ENCODE measurements around the gene TPO.
"Not testable (repeated sequence)": the region's sequence is repeated elsewhere in the genome, so short reads cannot be mapped to it uniquely, and the experiment has no call there.

The TPO gene

DNA sequence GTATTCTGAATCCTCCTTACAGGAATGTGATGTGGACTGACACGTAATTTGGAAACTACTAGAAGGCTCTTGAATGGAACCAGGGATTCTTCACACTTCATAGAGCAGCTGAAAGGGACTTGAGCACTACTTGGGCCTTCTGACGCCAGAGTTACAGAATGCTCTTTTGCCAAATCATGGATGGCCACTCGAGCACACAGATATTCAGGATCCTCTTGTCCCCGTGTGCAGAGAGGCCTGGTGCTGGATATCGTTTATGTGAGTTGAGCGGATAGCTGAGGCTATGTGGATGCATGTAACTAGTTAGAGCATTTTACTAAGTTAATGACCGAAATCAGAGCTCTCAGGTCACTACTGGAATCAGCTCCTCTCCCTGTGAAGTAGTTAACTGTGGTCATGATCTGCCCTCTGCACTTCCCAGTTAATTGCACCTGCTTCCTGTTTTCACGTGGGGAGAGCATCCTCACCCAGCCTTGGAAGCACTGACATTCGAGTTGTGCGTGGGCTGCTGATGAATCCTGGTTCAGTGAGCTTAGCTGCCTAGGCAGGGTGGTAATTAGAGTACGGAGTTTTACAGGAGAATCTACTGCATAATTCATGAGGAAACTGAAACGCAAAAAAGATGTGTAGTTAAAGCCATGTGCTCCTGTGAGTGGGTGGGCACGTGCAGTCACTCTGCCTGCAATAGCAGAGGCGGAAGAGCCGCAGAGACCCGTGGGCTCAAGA, 5.2 kb upstream of the TPO start:
- H2AK5ac ChIP-seq (ENCODE audit: low read length), result no peak overlapping the region
- no peak overlapping the region for H2BK120ac ChIP-seq (ENCODE audit: insufficient read depth, low read length, poor library complexity)
- H3K79me2 ChIP-seq (ENCODE audit: control insufficient read depth, insufficient read depth, low read length, poor library complexity), result no peaks in the 10 kb centered on the region
- H3K18ac ChIP-seq (ENCODE audit: low read length), result no peak overlapping the region
- no peak overlapping the region for H3K23ac ChIP-seq (ENCODE audit: low read length)
- H3K27me3 ChIP-seq (ENCODE audit: insufficient read depth, low read length), result no peaks in the 10 kb centered on the region
- H3K79me1 ChIP-seq (ENCODE audit: low read length), result no peaks in the 10 kb centered on the region
- H3K4ac ChIP-seq (ENCODE audit: low read depth, low read length), result no peak overlapping the region
- no peak overlapping the region for H3K27ac ChIP-seq (ENCODE audit: low read depth, low read length)
- DNase-seq, result peak in 1 of 2 donors; percentile 5
- peaks cover 3% of the 10 kb centered on the region for H3K9me3 ChIP-seq (ENCODE audit: insufficient read depth, low read depth, low read length)
- WGBS (ENCODE audit: extremely low coverage, insufficient coverage, insufficient read length), result no CpG with 5 or more reads among the region's 16 CpGs
- H2BK5ac ChIP-seq (ENCODE audit: low read depth, low read length, poor library complexity), result no peak overlapping the region
- no peaks in the 10 kb centered on the region for H3K4me1 ChIP-seq (ENCODE audit: control insufficient read depth in 1 of 2, insufficient read depth in 2 of 2, low read length in 2 of 2)
- H3K9ac ChIP-seq (ENCODE audit: low read length), result no peak overlapping the region
- H2BK12ac ChIP-seq (ENCODE audit: low read length), result no peak overlapping the region
- no peak overlapping the region for H3K14ac ChIP-seq (ENCODE audit: low read length)
- no peak overlapping the region for H2AFZ ChIP-seq (ENCODE audit: insufficient read depth, low read length, poor library complexity)
- no peak overlapping the region for H3K4me2 ChIP-seq (ENCODE audit: low read length)
- no peak overlapping the region for H4K12ac ChIP-seq (ENCODE audit: low read depth, low read length)
- no peak overlapping the region for H4K8ac ChIP-seq (ENCODE audit: low read depth, low read length)
- no peaks in the 10 kb centered on the region for H3K36me3 ChIP-seq (ENCODE audit: control insufficient read depth in 1 of 2, insufficient read depth in 2 of 2, low read length in 2 of 2)
- H4K91ac ChIP-seq (ENCODE audit: low read depth, low read length), result no peak overlapping the region
- no peak overlapping the region for H3K4me3 ChIP-seq (ENCODE audit: low read depth, low read length)

DNA sequence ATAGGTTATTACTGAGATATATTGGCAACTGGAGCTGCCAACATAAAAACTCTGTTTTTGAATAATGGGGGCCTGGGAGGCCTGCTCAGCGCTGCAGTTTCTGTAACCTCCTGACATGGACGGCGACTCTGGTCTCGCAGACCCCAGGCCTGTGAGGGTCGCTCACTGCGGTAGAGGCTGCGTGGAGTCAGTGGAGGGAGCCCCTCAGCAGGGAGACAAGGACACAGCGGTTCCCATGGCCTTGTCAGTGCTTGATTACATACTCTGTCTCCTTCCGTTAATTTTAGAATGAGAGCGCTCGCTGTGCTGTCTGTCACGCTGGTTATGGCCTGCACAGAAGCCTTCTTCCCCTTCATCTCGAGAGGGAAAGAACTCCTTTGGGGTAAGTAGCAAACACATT, 858 bp downstream of the TPO start:
- Histone ChIP-seq H2AFZ (ENCODE audit: insufficient read depth, low read length, poor library complexity) (no peak overlapping the region), H2BK120ac (ENCODE audit: insufficient read depth, low read length, poor library complexity) (no peak overlapping the region), H3K4me2 (ENCODE audit: low read length) (no peak overlapping the region), H2AK5ac (ENCODE audit: low read length) (no peak overlapping the region), H3K9ac (ENCODE audit: low read length) (no peak overlapping the region), H3K79me2 (ENCODE audit: control insufficient read depth, insufficient read depth, low read length, poor library complexity) (no peaks in the 10 kb centered on the region), H2BK5ac (ENCODE audit: low read depth, low read length, poor library complexity) (no peak overlapping the region), H3K14ac (ENCODE audit: low read length) (no peak overlapping the region), H3K79me1 (ENCODE audit: low read length) (no peaks in the 10 kb centered on the region), H2BK12ac (ENCODE audit: low read length) (no peak overlapping the region), H3K27me3 (ENCODE audit: insufficient read depth, low read length) (no peaks in the 10 kb centered on the region), H3K18ac (ENCODE audit: low read length) (no peak overlapping the region), H3K27ac (ENCODE audit: low read depth, low read length) (no peak overlapping the region), H3K4me3 (ENCODE audit: low read depth, low read length) (no peak overlapping the region), H3K9me3 (ENCODE audit: insufficient read depth, low read depth, low read length) (no peaks in the 10 kb centered on the region), H3K4ac (ENCODE audit: low read depth, low read length) (no peak overlapping the region), H4K91ac (ENCODE audit: low read depth, low read length) (no peak overlapping the region), H3K36me3 (ENCODE audit: control insufficient read depth in 1 of 2, insufficient read depth in 2 of 2, low read length in 2 of 2) (no peaks in the 10 kb centered on the region), H4K8ac (ENCODE audit: low read depth, low read length) (no peak overlapping the region), H3K23ac (ENCODE audit: low read length) (no peak overlapping the region), H4K12ac (ENCODE audit: low read depth, low read length) (no peak overlapping the region), H3K4me1 (ENCODE audit: control insufficient read depth in 1 of 2, insufficient read depth in 2 of 2, low read length in 2 of 2) (no peaks in the 10 kb centered on the region)
- DNase-seq, result no peak
- no CpG with 5 or more reads among the region's 13 CpGs for WGBS (ENCODE audit: extremely low coverage, insufficient coverage, insufficient read length)

DNA sequence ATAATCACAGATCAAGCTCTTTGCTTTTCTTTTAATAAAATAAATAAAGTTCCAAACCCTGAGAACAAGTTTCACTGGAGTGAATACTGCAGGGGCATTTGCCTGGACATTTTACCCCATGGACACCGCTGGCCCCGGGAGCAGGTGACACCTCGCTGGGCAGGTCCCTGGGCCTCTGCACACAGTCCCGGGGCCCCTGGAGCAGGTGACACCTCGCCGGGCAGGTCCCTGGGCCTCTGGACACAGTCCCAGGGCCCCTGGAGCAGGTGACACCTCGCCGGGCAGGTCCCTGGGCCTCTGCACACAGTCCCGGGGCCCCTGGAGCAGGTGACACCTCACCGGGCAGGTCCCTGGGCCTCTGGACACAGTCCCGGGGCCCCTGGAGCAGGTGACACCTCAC, 1.6 kb downstream of the TPO start:
- H2BK120ac ChIP-seq (ENCODE audit: insufficient read depth, low read length, poor library complexity); H3K27me3 ChIP-seq (ENCODE audit: insufficient read depth, low read length); H3K79me1 ChIP-seq (ENCODE audit: low read length); H3K4me3 ChIP-seq (ENCODE audit: low read depth, low read length); H2AK5ac ChIP-seq (ENCODE audit: low read length); H3K4me2 ChIP-seq (ENCODE audit: low read length); H4K8ac ChIP-seq (ENCODE audit: low read depth, low read length); H3K4ac ChIP-seq (ENCODE audit: low read depth, low read length); H3K14ac ChIP-seq (ENCODE audit: low read length); H3K27ac ChIP-seq (ENCODE audit: low read depth, low read length); H2AFZ ChIP-seq (ENCODE audit: insufficient read depth, low read length, poor library complexity); H3K18ac ChIP-seq (ENCODE audit: low read length); H4K91ac ChIP-seq (ENCODE audit: low read depth, low read length); H2BK12ac ChIP-seq (ENCODE audit: low read length); H3K36me3 ChIP-seq (ENCODE audit: control insufficient read depth in 1 of 2, insufficient read depth in 2 of 2, low read length in 2 of 2); H4K12ac ChIP-seq (ENCODE audit: low read depth, low read length); H3K9ac ChIP-seq (ENCODE audit: low read length); DNase-seq; H3K79me2 ChIP-seq (ENCODE audit: control insufficient read depth, insufficient read depth, low read length, poor library complexity); H3K23ac ChIP-seq (ENCODE audit: low read length); H3K4me1 ChIP-seq (ENCODE audit: control insufficient read depth in 1 of 2, insufficient read depth in 2 of 2, low read length in 2 of 2); H2BK5ac ChIP-seq (ENCODE audit: low read depth, low read length, poor library complexity); H3K9me3 ChIP-seq (ENCODE audit: insufficient read depth, low read depth, low read length): not testable (repeated sequence)
- WGBS (ENCODE audit: extremely low coverage, insufficient coverage, insufficient read length), result no CpG with 5 or more reads among the region's 11 CpGs

DNA sequence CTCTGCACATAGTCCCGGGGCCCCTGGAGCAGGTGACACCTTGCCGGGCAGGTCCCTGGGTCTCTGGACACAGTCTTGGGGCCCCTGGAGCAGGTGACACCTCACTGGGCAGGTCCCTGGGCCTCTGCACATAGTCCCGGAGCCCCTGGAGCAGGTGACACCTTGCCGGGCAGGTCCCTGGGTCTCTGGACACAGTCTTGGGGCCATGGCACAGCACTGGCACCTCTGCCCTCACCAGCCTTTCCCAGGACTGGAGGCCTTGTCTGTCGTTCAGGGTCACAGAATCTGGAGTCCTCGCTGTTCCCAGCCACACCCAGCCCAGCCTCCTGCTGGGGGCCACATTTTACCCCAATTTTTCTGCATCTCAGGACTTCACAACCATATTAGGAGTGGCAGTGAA, 2.2 kb downstream of the TPO start:
- no peaks in the 10 kb centered on the region for H3K79me2 ChIP-seq (ENCODE audit: control insufficient read depth, insufficient read depth, low read length, poor library complexity)
- DNase-seq, result no peak

More for the DNA sequence above, 2.2 kb downstream of the TPO start:
- Histone ChIP-seq H3K36me3 (ENCODE audit: control insufficient read depth in 1 of 2, insufficient read depth in 2 of 2, low read length in 2 of 2) (no peaks in the 10 kb centered on the region), H3K9ac (ENCODE audit: low read length) (no peak overlapping the region), H4K8ac (ENCODE audit: low read depth, low read length) (no peak overlapping the region), H3K27ac (ENCODE audit: low read depth, low read length) (no peak overlapping the region), H3K4me3 (ENCODE audit: low read depth, low read length) (no peak overlapping the region), H2BK5ac (ENCODE audit: low read depth, low read length, poor library complexity) (no peak overlapping the region), H2AFZ (ENCODE audit: insufficient read depth, low read length, poor library complexity) (no peak overlapping the region), H3K14ac (ENCODE audit: low read length) (no peak overlapping the region), H4K12ac (ENCODE audit: low read depth, low read length) (no peak overlapping the region), H2AK5ac (ENCODE audit: low read length) (no peak overlapping the region), H3K18ac (ENCODE audit: low read length) (no peak overlapping the region), H3K79me1 (ENCODE audit: low read length) (no peaks in the 10 kb centered on the region), H2BK12ac (ENCODE audit: low read length) (no peak overlapping the region), H3K27me3 (ENCODE audit: insufficient read depth, low read length) (no peaks in the 10 kb centered on the region), H4K91ac (ENCODE audit: low read depth, low read length) (no peak overlapping the region), H3K23ac (ENCODE audit: low read length) (no peak overlapping the region), H3K4me2 (ENCODE audit: low read length) (no peak overlapping the region), H3K9me3 (ENCODE audit: insufficient read depth, low read depth, low read length) (no peaks in the 10 kb centered on the region), H3K4me1 (ENCODE audit: control insufficient read depth in 1 of 2, insufficient read depth in 2 of 2, low read length in 2 of 2) (no peaks in the 10 kb centered on the region), H3K4ac (ENCODE audit: low read depth, low read length) (no peak overlapping the region), H2BK120ac (ENCODE audit: insufficient read depth, low read length, poor library complexity) (no peak overlapping the region)
- no CpG with 5 or more reads among the region's 6 CpGs for WGBS (ENCODE audit: extremely low coverage, insufficient coverage, insufficient read length)
